ENCODE measurements around the gene NAXE.
"Not testable (repeated sequence)": the region's sequence is repeated elsewhere in the genome, so short reads cannot be mapped to it uniquely, and the experiment has no call there.

Gene NAXE

DNA sequence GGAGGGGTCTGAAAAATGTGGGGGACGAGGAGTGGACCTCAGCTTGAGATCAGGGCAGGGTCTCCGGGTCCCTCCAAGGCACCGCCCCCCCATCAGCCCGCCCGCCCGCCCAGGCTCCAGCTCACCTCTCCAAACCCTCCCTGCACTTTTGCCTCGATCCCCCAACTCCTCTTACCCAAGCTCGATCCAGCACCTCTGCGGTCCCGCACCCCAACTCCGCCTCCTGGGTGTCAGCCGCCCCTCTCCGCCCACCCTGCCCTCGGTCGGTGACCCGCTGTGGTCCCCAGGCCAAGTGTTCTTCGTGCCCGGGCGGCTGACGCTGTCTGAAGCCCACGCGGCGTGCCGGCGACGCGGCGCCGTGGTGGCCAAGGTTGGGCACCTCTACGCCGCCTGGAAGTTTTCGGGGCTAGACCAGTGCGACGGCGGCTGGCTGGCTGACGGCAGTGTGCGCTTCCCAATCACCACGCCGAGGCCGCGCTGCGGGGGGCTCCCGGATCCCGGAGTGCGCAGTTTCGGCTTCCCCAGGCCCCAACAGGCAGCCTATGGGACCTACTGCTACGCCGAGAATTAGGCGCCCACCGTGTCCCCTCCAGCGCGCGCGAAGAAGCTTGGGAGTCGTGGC, 33.3 kb downstream of the NAXE start:
- no peak for DNase-seq

- no peak for DNase-seq
Observed at GRCh38 chr1:156625436-156626078, 34.0 kb downstream of the NAXE start.

DNA sequence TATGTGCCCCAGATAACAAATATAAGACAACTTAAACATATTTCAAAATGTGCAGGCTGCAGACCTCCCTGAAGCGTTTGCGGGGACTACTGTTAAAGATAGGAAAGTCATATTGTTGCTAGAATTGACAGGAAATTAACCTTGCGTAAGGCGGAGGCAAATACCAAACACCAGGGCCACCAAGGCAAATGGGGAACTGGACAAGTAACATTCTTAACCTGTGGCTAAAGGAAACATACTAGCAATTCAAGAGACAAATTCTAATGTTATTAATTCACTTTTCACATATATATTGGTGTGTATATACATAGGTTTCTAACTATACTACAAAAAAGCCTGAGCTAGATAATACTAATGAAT, 34.5 kb downstream of the NAXE start:
- no peak for DNase-seq

DNA sequence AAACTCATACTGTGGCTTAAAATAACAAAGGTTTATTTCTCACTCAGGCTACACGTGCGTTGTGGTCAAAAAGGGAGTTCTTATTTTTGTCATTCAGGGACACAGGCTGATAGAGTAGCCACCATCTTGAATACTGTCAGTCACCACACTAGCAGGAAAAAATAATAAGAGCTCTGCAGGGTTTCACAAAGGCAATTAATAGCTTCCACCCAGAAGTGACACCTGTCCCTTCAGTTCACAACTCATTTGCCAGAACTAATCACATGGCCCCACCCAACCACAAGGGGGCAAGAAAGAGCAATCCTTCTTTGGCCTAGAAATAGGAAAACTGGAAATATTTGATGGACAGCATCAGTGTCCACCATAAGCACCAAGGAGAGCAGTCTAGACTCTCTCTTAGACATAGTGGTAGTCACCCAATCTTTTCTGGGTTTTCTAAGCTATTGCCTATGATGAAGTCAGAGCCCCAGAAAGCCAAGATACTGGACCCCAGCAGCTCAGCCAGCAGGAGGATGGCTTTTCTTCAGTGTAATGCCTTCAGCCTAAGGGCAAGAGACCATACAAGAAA, 35.8 kb downstream of the NAXE start:
- DNase-seq = peak; percentile 43

GRCh38 chr1:156629823-156630449, 38.4 kb downstream of the NAXE start:
- DNase-seq = no peak

DNA sequence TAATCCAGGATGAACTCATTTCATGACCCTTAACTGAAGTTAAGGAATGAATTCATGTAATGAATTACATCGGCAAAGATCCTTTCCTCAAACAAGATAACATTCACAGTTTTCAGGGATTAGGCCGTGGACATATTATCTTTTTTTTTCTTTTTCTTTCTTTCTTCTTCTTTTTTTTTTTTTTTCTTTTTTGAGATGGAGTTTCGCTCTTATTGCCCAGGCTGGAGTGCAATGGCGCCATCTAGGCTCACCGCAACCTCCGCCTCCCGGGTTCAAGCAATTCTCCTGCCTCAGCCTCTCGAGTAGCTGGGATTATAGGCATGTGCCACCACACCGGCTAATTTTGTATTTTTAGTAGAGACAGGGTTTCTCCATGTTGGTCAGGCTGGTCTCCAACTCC, 39.6 kb downstream of the NAXE start:
- DNase-seq = not testable (repeated sequence)

DNA sequence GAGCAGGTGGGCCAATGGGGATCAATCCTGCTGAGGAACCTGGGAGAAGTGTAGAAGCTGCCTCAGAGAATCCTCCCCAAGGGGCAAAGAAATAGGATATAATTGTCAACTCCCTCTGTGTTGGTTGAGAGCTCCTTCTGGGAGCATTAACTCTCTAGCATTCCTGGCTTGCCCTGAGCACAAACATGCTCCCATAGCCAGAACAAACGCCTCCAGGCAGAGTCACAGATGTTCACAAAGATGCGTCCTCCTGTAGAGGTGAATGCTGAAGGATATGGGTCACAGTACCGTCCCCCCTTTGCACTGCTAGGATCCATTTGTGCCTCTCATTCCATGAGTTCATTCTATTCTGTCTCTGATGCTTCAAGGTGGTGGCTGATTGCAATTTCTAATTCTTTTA, 40.8 kb downstream of the NAXE start:
- DNase-seq = no peak

- DNase-seq = no peak
Observed at GRCh38 chr1:156638189-156638985, 46.8 kb downstream of the NAXE start.

GRCh38 chr1:156639601-156640101, 48.1 kb downstream of the NAXE start:
- DNase-seq = no peak

DNA sequence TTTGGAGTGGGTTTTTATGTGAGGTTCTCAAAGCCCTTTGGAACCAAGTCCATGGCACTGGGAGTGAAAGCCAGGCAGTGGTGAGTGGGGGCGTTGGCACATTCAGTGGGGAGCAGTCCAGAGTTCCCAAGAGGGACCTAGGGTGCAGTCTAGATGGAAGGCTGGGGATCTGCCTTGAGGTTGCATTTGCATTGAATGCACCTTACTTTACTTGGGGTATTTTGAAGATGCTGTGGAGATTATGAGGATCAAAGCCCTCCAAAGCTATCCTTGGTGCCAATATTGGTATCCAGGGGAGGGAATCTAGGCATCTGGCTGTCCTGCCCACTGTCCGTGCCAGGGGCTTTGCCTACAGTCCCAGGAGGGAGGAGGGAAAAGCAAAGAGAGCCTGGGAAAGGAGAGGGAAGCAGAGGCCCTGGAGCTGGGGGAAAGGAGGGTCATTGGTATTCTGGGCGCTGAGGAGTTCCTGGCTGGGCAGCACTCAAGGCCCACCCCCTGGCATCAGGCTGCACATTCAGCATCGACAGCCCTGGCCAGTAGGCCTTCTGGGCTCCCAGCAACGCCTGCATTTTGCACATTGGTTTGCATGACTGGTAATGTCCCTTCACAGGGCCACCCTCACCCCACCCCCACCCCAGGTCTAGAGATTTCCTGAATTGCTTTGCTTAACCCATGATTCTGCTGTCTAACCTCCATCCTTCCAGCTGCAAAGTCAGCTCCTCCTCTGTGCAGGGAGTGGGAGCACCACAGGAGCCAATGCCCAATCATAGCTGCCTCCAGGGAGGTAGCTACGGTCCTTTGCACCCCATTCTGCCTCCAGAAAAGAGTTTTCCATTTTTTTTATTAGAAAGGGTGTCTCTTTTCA, 49.5 kb downstream of the NAXE start:
- DNase-seq = no peak

GRCh38 chr1:156641761-156642264, 50.2 kb downstream of the NAXE start, which contains the start of gene BCAN:
Gene BCAN, plus strand, starts transcription at chr1:156642117. Its CDS starts 3,938 bp downstream, at chr1:156646055.
- peak; percentile 64 for DNase-seq

GRCh38 chr1:156642265-156643048, 50.9 kb downstream of the NAXE start:
- DNase-seq = no peak

- DNase-seq = no peak
Observed at GRCh38 chr1:156643049-156643777, 51.6 kb downstream of the NAXE start.

DNA sequence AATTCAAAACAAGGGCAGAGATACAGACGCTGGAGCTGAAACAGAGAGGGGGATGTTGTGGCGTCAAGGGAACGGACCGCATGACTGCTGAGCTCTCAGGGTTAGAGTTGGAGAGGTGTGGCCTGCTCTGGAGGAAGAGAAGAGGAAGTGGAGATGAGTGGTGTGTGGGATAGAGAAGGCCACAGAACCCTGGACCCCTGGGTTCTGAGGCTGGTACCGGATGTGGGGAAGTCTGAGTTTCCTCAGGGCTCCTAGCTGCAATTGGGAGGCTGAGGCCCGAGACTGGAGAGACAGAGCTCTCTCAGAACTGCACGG, 52.2 kb downstream of the NAXE start:
- no peak for DNase-seq
